ENCODE results near the gene GJD3. TPM values are rescaled to one million over a fixed set of nuclear protein-coding genes. Genes with fewer than 3 reads are reported as not detected.

GJD3 gene
- total RNA-seq, 2 experiments from 2014 or later = not detected

DNA sequence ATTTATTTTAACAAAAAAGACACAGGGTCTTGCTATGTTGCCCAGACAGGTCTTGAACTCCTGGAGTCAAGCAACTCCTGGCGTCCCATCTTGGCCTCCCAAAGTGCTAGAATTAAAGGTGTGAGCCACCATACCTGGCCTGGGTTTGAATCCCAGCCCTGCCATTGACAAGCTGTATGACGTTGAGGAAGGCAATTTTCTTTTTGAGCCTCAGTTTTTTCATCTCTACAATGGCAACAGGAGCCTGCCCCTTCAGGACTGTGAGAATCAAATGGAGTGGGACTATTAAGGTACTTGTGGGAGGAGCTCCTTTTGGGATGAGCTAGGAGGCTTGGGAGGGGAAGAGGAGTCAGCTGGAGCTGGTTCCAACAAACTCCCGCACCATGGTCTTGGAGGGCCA is 49.3 kb downstream of the GJD3 start:
- Histone ChIP-seq H3K9me2 (ENCODE audit: insufficient read depth, low read length) (no peaks in the 10 kb centered on the region), H3K79me2 (ENCODE audit: insufficient read depth, low read depth, low read length) (no peaks in the 10 kb centered on the region), H3K36me3 (ENCODE audit: insufficient read depth, low read length) (no peaks in the 10 kb centered on the region), H3K4me1 (ENCODE audit: insufficient read depth, low read length, poor library complexity, severe bottlenecking) (peaks cover 45% of the 10 kb centered on the region), H3K9me3 (ENCODE audit: low read length) (no peaks in the 10 kb centered on the region), H2AFZ (ENCODE audit: low read length) (no peak overlapping the region), H3K4me2 (ENCODE audit: low read length) (no peak overlapping the region), H3K27ac (ENCODE audit: low read depth, low read length, poor library complexity, severe bottlenecking) (no peak overlapping the region), H3K4me3 (ENCODE audit: low read depth, low read length, poor library complexity, severe bottlenecking) (no peak overlapping the region), H4K20me1 (ENCODE audit: insufficient read depth, low read length) (no peaks in the 10 kb centered on the region)
- intact Hi-C loops (cut with micrococcal nuclease; ENCODE audit: unreplicated experiment) = no loop called here
- TF ChIP-seq EZH2phosphoT487 (IDR thresholded peaks at IDR 0.05; ENCODE audit: borderline replicate concordance, low read depth, low read length) = no peak
- TF ChIP-seq, protein P1, sequence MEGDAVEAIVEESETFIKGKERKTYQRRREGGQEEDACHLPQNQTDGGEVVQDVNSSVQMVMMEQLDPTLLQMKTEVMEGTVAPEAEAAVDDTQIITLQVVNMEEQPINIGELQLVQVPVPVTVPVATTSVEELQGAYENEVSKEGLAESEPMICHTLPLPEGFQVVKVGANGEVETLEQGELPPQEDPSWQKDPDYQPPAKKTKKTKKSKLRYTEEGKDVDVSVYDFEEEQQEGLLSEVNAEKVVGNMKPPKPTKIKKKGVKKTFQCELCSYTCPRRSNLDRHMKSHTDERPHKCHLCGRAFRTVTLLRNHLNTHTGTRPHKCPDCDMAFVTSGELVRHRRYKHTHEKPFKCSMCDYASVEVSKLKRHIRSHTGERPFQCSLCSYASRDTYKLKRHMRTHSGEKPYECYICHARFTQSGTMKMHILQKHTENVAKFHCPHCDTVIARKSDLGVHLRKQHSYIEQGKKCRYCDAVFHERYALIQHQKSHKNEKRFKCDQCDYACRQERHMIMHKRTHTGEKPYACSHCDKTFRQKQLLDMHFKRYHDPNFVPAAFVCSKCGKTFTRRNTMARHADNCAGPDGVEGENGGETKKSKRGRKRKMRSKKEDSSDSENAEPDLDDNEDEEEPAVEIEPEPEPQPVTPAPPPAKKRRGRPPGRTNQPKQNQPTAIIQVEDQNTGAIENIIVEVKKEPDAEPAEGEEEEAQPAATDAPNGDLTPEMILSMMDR (conservative IDR thresholded peaks at IDR 0.05; ENCODE audit: low read length) = no peak
- BruUV-seq (replicated peaks) = no TSS peak
- no peak for DNase-seq (ENCODE audit: low spot score)
- ChIA-PET POLR2A (interaction anchor here (1.2 kb wide), 1 partner anchor 19 kb away, joined by 3 read pairs; no protein-coding TSS in a partner anchor), CTCF (ENCODE audit: unreplicated experiment) (no interaction called here)

DNA sequence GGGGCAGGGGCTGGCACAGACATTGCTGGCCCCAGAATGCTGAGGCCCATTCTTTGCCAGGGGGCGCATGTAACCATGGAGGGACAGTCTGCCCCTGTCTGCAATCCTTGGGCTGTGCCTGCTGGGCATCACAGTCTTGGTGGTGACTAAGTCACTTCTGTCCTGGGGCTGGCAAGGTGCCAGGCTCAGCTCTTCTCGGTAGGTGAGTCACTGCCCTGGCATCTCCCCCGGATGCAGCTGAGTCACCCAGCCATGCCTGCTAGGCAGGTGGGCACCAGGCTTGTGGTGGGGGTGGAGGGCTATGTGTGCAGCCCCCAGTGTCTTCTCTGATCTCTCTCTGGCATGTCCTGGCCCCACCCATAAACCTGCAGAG is 50.0 kb downstream of the GJD3 start:
- no peaks in the 10 kb centered on the region for H4K20me1 ChIP-seq (ENCODE audit: insufficient read depth, low read length)
- no peak for DNase-seq (ENCODE audit: low spot score)
- H3K9me3 ChIP-seq (ENCODE audit: low read length) = no peaks in the 10 kb centered on the region
- CTCF ChIA-PET (ENCODE audit: unreplicated experiment) = interaction anchor here (0.5 kb wide), 1 partner anchor 39 kb away, joined by 3 read pairs; no protein-coding TSS in a partner anchor
- no peaks in the 10 kb centered on the region for H3K9me2 ChIP-seq (ENCODE audit: insufficient read depth, low read length)
- BruUV-seq (replicated peaks) = no TSS peak
- no peak overlapping the region for H3K4me3 ChIP-seq (ENCODE audit: low read depth, low read length, poor library complexity, severe bottlenecking)
- no peaks in the 10 kb centered on the region for H3K36me3 ChIP-seq (ENCODE audit: insufficient read depth, low read length)
- intact Hi-C loops (cut with micrococcal nuclease; ENCODE audit: unreplicated experiment) = no loop called here
- TF ChIP-seq EZH2phosphoT487 (IDR thresholded peaks at IDR 0.05; ENCODE audit: borderline replicate concordance, low read depth, low read length) = no peak
- TF ChIP-seq, protein P1 (conservative IDR thresholded peaks at IDR 0.05; ENCODE audit: low read length) = no peak
- peaks cover 40% of the 10 kb centered on the region for H3K4me1 ChIP-seq (ENCODE audit: insufficient read depth, low read length, poor library complexity, severe bottlenecking)
- H3K4me2 ChIP-seq (ENCODE audit: low read length) = no peak overlapping the region
- POLR2A ChIA-PET = no interaction called here
- H2AFZ ChIP-seq (ENCODE audit: low read length) = no peak overlapping the region
- H3K79me2 ChIP-seq (ENCODE audit: insufficient read depth, low read depth, low read length) = no peaks in the 10 kb centered on the region
- H3K27ac ChIP-seq (ENCODE audit: low read depth, low read length, poor library complexity, severe bottlenecking) = no peak overlapping the region

DNA sequence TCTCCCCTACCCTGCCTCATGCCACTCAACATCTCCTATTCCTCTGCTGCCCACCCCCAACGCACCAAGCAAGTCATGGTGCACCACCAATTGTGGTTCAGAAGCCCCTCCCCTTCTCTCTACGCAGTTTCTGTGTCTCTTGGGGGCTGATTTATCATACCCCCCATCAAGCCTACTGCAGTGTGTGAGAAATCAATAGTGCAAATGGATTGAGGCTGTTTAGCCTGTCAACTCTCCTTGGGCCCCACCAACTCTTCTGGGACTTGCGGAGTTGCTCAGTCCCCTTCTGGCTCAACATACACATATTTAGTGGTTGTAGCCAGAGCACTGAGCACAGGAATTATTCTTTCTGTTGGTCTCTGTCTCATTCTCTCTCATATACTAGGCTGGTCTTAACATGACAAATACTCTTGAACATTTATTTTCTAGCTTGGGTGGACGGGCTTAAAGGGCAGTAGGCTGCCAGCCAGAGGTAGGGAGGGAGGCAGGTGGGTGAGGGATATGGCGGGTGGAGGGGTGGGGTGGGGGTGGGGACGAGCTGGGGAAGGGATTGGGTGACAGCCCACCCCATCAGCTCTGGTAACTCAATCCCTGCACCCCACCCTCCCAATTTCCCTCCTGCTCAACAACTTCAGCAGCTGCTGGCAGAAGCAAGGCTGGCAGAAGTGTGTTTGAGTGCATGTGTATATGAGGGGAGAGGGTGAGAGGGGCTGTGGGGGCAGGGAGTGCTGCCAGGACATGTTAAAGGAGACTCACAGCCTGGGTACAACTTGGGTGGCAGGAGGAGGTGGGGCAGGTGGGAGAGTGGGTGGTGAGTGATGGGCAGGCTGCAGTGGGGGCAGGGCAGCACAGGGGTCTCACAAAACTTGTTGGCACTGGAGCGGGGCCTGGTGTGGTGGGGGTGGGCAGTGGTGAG is 50.6 kb downstream of the GJD3 start:
- intact Hi-C loops (cut with micrococcal nuclease; ENCODE audit: unreplicated experiment) = no loop called here
- ChIA-PET POLR2A (no interaction called here), CTCF (ENCODE audit: unreplicated experiment) (interaction anchor here (0.5 kb wide), 1 partner anchor 39 kb away, joined by 3 read pairs; no protein-coding TSS in a partner anchor)
- Histone ChIP-seq H3K4me3 (ENCODE audit: low read depth, low read length, poor library complexity, severe bottlenecking) (no peak overlapping the region), H3K4me2 (ENCODE audit: low read length) (no peak overlapping the region), H2AFZ (ENCODE audit: low read length) (no peak overlapping the region), H3K4me1 (ENCODE audit: insufficient read depth, low read length, poor library complexity, severe bottlenecking) (peaks cover 42% of the 10 kb centered on the region), H3K9me3 (ENCODE audit: low read length) (no peaks in the 10 kb centered on the region), H3K9me2 (ENCODE audit: insufficient read depth, low read length) (no peaks in the 10 kb centered on the region), H3K27ac (ENCODE audit: low read depth, low read length, poor library complexity, severe bottlenecking) (no peak overlapping the region), H3K36me3 (ENCODE audit: insufficient read depth, low read length) (no peaks in the 10 kb centered on the region), H3K79me2 (ENCODE audit: insufficient read depth, low read depth, low read length) (no peaks in the 10 kb centered on the region), H4K20me1 (ENCODE audit: insufficient read depth, low read length) (no peaks in the 10 kb centered on the region)
- no peak for TF ChIP-seq EZH2phosphoT487 (IDR thresholded peaks at IDR 0.05; ENCODE audit: borderline replicate concordance, low read depth, low read length)
- TF ChIP-seq, protein P1 (conservative IDR thresholded peaks at IDR 0.05; ENCODE audit: low read length) = no peak
- DNase-seq (ENCODE audit: low spot score) = no peak
- BruUV-seq (replicated peaks) = no TSS peak

Data from OCI-LY7 (cell line).